ENCODE data around the gene TGM2.

The TGM2 gene

DNA sequence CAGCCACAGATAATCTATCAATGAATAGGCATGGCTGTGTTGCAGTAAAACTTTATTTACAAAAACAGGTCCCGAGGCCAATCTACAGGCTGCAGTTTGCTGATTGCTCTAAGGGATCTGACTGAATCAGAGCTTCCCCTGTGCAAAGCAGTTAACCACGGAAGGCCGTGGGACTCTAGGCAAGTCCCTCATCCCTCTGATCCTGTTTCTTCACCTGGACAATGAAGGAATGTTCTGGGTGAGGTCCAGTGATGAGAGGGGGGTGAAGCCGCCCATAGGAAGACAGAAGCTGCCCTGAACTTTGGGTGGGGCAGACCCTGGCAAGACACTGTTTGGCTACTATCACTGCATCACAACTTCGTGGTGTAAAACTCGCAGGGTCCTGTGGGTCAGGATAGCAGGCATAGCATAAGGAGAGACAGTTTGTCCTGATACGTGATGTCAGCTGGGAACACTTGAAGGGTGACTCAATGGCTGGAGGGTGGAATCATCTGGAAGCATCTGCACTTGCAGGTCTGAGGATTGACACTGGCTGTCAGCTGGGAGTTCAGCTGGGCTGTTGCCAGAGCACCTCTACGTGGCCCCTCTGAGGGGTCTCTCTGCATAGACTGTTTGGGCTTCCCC lies 33.3 kb upstream of the TGM2 start:
- DNase-seq: no peak

DNA sequence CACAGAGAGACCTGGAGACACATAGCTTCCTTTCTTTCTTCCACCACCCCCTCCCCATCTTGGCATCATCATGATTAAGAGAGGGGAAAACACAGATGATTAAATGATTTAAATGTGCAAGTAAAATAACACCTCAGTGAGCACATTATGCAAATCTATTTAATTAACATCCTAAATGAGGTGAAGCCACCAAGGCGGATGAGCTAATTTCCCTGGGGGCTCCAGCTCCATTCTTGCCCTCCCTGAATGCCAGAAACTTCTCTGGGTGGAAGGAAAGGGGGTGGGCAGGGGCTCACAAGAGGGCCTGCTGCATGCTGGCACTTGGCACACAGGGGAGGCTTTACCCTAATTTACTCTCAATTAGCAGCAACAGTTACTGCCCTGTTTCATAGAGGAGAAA lies 32.5 kb upstream of the TGM2 start:
- no peak for DNase-seq

DNA sequence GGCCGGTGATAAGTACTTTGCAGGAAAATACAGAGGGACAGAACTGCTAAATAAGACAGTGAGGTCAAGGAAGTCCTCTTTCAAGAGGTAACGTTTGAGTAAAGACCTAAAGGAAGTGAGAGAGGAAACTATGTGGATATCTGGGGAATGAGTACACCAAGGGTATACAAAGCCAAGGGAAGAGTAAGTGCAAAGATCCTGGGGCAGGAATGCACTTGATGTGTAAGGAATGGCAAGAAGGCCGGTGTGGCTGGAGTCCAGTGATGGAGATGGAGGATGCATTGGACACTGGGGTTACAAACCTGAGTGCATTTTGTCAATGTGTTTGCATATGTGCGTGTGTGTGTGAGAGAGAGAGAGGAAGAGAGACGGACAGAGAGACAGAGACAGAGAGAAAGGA lies 32.1 kb upstream of the TGM2 start:
- DNase-seq: no peak

DNA sequence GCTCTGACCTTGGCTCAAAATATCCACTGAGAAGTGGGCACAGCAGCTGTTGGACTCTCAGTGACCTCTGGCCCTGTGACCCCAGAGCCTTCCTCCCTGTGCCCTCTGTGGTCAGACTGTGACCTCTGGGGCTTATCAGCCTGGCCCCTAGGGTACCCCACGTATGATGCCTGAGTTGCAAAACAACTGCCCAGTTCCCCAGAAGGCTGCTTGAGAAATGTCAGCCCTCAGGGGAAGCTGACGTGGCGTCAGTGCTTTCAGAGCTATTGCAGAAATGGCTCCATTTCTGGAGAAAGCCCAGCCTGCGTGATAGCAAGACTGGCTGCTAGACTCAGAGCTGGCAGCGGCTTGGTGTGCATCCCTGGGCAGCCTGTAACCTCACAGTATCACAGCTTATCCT lies 31.5 kb upstream of the TGM2 start:
- DNase-seq: no peak

DNA sequence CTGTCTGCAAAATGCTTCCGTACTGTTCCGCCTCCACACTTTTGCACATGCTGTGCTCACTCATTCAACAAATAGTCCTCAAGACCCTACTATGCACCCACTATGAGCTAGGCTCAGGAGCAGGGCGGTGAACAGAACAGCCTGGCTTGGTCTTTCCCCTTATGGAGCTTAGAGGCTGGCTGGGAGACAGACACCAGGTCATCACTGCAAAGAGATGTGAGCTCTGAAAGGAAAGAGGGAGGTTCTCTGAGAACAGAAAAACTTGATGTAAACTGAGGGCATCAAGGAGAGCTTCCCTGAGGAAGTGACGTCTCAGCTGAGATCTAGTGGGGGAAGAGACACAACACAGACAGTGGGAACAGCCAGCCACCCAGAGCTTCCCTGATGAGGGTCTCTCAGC lies 31.0 kb upstream of the TGM2 start:
- no peak for DNase-seq

DNA sequence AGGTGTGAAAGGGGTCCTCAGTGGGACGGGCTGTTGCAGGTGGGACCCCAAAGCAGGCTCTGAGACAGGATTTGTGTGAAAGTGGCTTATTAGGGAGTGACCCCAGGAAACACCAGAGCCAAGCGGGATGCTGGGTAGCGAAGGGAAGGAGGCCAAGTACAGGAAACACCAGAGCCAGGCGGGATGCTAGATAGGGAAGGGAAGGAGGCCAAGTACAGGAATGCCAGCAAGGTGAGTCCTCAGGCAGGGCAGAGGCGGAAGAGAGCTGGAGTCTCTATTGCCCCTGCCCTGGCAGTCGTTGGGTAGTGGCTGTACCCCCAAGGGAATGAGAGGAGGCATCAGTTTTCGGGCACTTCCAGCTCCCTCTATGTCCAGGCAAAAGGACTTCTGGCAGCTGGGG lies 30.5 kb upstream of the TGM2 start:
- DNase-seq: no peak

DNA sequence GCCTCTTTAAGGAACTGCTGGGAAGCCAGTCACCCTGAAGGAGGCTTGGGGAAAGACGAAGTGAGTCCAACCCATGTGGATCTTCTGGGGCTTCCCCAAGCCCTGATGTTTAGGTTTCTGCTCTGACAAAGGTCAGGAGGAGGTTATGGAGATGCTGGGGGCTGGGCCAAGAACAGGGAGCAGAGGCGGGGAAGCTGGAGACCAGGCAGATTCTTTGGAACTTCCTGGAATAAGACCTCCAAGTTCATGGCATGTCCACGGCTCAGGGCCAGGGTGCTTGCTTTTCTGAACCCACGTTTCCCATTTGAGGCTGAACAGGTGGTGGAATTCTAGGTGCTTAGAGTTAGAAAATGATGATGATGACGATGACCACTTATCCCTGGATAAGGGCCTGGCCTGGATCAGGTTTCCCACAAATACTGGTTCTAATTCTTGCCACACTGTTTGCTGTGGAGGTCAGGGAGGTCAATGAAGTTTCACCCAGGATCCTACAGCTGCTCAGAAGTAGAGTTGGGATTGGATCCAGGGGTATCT lies 30.0 kb upstream of the TGM2 start:
- no peak for DNase-seq

DNA sequence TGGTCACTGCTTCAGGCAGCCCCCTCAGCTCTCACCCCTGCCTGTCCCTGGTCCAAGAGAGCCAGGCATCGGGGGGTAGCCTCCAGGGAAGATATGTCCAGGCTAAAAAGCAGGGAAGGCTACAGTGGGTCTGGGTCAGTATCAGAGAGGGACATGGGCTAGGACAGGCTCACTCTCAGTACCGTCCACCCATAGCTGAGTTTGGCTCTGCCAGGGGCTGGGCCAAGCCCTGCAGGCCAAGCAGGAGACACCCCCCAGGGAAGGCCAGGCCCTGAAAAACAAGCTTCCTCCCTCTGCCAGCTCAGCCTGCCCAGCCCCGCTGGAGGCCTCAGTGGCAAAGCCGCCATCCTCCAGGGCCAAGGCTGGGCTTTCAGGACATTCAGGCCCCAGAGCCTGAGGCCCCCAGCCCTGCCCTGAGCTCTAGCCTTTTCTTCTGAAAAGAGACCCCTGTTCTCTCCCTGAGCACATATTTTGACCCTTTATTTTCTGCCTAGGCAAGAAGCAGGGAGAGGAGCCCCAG lies 28.6 kb upstream of the TGM2 start:
- DNase-seq: no peak

DNA sequence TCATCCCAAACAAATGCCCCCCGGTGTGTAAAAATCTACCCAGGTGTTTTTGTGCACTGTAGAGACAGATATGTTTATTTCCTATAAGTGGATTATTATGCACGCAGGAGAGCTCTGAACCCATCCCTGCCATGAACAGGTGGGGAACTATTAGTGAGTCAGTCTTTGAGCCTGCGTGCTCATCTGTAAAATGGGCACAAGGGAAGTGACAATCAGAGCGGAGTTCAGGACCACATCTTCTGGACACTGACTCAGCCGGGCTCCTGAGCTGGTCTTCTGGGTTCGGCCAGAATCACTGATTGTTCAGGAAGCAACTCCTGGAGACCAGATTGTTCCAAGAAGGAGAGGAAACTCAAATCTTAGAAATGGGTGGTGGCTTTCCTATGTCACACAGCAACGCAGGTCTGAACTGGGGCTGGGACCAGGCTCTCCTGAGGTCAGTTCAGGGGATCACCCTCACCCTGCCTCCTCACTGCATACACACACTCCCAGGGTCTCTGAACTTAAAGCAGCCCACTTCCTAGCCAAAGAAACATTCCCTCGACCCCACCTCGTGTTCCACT lies 27.3 kb upstream of the TGM2 start:
- DNase-seq: no peak

DNA sequence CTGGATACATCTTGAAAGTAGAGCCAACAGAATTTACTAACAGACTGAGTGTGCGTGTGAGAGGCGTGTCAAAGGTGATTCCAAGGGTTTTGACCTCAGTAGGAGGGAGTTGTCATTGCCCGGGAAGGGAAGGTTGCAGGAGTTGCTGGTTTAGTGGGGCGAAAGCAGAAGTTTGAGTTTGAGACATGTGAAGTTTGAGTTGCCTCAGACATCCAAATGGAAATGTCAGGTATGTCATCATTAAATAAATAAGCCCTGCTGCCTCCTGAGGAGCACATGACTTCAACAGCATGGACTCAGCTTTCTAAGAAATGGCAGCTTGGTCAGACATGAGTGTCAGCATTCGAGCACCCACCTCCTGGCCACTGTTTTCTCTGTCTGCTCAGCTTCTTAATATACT lies 26.6 kb upstream of the TGM2 start:
- DNase-seq: no peak

DNA sequence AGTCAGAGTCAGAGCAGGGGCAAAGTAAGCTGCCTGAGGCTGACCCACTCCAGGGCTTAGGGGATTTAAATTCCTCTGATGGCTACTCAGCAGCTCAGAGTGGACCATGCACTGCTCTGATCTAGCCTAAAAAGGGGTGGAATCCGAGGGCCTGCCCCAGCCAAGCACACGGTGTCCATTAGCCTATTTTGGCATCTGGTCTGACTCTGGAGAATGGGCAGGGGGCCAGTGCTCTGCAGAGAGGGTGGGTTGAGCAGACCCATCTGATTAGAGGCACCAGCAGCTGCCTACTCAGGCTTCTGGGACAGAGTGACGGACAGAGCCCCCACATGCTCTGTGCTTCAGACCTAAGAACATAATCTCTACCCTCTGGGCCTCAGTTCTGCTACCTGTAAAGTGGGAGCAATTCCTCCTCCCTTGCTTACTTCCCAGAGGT lies 25.9 kb upstream of the TGM2 start:
- no peak for DNase-seq

DNA sequence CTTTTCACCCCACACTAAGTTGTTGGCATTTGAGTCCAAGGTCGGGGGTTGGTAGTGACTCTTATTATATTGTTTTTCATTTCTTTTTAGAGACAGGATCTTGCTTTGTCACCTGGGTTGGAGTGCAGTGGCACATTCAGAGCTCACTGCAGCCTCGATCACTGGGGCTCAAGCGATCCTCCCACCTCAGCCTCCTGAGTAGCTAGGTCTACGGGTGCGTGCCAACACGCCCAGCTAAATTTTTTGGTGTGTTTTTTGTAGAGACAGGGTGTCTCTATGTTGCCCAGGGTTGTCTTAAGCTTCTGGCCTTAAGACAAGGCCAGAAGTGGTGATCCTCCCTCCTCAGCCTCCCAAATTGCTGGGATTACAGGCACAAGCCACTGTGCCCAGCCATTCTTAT lies 25.1 kb upstream of the TGM2 start:
- DNase-seq: no peak

DNA sequence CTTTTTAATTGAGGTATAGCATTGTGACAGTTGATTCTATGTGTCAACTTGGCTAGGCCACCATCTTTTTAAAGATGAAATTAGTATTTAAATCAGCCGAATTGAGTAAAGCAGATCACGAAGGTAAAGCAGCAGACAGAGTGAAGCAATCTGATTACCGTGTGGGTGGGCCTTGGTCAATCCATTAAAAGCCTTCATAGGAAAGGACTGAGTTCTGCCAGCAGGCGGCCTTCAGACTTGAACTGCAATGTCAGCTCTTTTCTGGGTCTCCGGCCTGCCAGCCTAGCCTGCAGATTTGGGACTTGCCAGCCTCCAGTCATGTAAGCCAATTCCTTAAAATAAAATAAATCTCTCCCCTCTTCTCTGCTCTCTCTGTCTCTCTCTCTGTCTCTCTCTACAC lies 22.4 kb upstream of the TGM2 start:
- DNase-seq: no peak

DNA sequence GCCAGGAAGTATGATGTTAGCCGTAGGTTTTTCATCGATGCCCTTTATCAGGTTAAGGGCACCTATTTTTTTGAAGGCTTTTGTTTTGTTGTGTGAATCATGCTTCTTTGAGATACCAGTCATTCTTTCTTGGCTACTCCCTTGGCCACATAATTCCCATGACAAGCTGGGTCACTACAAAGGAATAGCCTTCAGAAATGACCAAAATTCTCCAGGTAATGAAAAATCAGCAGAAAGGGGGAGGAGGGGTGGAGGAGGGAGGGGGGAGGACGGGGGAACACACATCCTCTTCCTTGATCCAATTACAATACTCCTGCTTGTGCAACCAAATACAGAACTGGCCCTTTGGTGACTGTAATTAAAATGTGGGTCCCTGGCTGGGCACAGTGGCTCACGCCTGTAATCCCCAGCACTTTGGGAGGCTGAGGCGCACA lies 21.7 kb upstream of the TGM2 start:
- no peak for DNase-seq

DNA sequence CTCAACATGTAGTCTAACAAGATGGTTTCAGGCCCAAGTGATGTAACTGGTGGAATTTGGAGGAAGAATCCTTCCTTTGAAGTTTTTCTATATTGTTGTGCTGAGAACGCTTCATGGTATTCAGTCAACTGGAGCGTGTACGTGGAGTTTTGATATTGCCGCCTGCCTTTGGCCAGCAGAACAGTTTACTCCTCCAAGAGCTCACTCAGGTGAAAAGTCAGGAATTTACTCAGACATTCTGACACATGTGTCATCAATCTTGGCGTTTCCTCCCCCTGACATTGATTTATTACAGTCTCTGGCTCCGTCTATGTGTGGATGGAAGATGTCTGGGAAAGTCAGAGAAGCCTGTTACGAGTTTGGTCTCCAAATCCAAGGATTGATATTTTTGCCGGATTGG lies 19.0 kb upstream of the TGM2 start:
- no peak for DNase-seq

DNA sequence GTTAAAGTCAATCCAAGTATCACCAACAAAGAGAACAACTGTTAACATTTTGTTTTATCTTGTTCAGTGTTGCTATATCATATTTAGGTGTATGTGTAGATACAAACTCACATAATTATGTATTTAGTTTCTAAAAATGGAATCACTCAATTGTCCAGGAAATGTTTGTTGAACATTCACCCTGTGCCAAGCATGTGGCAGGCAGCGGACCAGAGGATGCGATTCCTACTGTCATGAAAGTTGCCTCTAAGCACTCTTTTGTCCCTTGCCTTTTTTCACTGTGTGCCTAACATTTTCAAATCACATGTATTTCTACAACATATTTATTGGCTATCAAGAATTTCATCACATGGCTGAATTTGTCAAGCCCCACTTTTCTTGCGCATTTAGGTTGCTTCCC lies 16.9 kb upstream of the TGM2 start:
- DNase-seq: no peak

DNA sequence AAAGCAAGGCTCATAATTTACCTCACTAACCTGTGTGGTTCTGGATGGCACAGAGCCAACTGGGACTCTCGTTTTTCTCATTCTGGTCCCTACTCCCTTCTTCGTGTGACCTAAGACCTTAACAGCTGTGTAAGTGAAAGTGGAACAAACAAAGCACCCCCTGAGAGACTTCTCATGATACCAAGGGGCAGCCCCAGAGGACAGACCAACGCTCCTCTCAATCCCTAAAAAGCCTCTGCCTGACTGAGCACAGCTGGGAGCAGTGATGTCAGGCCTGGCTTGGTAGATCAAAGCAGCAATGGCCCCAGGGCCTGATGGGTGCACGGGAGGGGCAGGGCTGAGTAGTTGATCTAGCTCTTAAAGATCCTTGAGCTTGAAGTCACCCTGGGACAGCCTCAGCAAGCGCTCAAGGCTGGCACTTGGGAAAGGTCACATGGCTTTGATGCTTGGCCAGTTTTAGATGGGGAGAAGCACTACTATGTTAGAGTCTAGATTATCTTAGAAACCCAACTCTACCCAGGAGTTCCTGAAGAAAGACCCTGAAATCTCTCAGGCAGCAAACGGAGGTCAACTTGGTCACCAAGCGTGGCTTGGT lies 16.2 kb upstream of the TGM2 start:
- no peak for DNase-seq

DNA sequence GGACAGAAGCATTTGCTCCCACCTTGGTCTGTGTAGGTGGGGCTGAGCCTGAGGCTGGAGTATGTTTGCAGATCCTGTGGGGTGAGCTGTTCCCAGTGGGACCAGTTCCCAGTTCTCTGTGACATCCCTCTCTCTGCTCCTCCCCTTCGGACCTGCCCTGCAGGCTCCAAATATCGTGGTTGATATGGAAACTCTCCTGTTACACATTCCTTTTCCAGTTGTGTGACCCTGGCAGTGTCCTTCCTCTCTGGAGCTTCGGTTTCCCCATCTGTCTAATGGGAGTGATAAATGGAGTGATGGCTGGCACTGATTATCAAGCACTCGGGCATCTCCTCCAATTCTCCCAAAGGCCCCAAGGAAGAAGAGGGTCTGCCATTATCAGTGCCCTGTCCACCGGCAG lies 15.7 kb upstream of the TGM2 start:
- no peak for DNase-seq

DNA sequence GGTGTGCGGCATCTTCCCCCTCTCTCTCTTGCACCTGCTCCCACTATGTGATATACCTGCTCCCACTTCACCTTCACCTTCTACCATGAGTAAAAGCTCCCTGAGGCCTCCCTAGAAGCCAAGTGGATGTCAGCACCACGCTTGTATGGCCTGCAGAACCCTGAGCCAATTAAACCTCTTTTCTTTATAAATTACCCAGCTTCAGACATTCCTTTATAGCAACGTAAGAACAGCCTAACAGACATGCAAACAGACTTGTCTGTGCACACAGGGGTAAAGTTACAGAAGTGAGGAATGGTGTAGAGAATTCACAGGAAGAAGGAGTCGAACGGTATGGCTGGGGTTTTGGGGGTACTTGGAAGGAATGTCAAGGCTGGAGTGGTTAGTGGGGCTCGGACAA lies 14.8 kb upstream of the TGM2 start:
- DNase-seq: no peak

DNA sequence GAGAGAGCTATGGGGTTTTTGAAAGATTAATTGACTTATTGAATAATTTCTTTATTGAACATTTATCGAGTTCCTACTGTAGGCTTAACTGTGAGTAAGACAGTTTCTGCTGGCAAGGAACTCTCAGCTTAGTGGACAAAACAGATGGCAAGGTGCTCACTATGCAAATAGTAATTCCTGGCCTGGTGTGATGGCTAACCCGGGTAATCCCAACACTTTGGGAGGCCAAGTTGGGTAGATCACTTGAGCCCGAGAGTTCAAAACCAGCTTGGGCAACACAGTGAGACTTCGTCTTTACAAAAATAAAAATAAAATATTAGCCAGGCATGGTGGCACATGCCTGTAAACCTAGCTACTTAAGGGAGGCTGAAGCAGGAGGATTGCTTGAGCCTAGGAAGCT lies 13.5 kb upstream of the TGM2 start:
- DNase-seq: no peak

DNA sequence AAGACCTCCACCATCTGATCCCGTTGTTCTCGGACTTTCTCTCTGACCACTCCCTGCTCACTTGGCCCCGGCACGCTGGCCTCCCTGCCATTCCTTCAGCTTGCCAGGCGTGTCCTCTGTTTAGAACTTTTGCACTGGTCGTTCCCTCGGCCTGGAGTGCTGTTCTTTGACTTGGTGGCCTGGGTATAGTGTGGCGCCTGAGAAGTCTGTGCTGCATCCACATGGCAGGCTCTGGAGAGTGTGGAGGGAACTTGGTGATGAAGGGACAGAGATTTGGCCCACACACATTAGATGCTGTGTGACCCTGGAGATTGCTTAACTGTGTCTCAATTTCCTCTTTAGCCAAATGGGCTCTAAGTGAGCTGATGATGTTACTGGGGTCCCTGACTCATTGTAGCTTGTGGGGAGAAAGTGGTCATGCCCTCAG lies 13.0 kb upstream of the TGM2 start:
- no peak for DNase-seq

DNA sequence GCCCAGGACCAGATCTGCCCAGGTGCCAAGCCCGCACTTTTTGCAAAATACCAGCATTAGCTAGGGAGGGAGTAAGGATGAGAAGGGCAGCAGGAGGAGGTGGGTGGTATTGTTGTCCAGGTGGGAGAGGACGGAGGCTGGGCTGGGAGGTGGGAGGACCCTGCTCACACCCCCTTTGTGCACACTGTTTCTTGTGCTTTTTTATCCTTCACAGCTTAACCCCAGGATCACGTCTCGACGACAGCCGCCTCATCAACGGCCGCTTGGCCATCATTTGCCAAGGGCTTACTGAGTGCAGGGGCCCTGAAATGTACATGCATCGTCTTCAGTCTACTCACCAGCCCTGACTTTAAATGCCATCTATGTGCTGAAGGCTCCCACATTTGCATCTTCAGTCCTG lies 12.1 kb upstream of the TGM2 start:
- DNase-seq: no peak

DNA sequence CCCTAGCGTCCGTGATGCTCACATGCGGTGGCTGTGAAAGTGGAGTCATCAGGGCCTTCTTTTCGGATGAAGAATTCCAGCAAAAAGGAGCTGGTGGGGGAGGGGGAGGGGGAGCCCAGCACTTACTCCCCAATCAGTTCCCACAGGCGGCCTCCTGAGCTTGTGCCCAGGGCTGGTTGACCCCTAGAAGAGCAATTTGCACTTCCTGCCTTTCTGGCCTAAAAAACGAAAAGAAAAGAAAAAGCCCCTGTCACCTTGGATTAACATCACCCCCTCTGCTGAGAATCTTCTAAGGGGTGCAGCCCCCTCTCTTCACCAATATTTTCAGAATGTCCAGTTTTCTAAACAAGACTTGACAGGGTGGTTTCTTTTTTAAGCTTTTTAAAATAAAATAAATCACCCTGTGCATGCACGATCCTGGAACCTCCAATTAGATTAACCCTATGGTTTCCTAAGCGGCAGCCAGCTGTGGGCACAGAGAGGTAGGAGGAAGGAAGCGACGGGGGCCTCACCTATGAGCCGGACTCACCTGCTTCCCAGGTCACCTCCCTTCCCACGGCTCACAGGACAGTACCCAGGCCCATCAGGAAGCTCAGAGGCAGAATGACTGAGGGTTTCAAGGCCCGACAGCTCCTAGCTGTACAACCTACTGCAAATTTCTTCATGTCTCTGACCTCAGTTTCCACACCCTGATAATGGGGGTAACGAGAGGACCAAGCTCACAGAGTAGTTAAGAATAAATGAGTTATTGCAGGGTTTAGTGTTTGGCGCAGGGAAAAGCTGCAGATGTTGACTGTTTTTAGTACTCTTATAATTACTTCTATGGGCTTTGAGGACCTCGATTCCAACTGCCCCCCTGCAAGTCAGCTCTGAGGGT lies 10.5 kb upstream of the TGM2 start:
- DNase-seq: no peak

Data from activated naive CD4-positive, alpha-beta T cell (primary cell).